ENCODE measurements around the gene EXOC3L4. TPM values are rescaled to one million over a fixed set of nuclear protein-coding genes. Genes with fewer than 3 reads are reported as not detected.

The EXOC3L4 gene
- total RNA-seq, 2 experiments from 2014 or later = not detected

DNA sequence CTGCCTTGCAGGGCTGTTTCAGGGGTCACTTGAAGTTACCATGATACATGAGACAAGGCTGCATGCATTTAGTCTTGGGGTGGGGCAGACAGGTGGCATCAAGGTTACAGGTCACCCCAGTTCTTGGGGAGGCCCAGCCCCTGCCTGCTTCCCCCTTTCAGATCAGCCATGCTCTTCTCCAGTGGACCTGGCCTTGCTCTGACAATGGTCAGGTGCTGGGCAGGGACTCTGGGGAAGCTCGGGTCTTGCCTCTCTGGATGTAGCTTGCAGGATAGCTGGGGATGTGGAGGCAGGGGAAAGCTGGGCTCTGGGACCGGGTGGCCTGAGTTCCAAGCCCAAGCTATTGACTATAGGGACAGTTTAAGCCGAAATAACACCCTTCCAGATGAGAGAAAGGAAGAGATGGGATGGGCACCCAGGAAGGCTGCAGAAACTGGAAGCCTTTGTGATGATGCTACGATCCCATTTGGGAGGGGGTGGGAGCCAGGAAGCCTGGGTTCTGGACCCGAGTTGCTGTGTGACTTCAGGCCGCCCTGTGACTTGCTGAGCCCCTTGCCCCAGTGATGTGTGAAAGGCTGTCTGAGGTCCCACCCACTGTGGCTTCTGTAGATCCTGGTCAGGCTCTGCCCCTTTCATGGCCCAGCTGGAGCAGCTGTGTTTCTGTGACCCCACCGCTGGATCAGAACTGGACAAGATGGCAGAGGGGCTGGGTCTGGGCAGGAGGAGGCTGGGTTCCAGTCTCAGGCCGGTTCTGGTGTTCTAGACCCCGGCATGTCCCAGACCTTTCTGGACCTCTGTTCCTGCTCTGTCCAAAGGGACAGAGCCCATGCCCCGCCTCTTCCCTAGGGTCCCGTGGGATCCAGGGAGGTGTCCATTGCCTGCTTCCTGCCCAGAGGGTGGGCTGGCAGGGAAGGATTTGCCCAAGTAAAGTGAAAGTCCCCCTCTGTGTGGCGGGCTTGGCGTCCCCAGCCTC is 30.9 kb downstream of the EXOC3L4 start:
- Histone ChIP-seq H3K27ac (ENCODE audit: low read depth, low read length, poor library complexity, severe bottlenecking) (no peak overlapping the region), H3K4me3 (ENCODE audit: low read depth, low read length, poor library complexity, severe bottlenecking) (no peak overlapping the region), H4K20me1 (ENCODE audit: insufficient read depth, low read length) (no peaks in the 10 kb centered on the region), H3K36me3 (ENCODE audit: insufficient read depth, low read length) (no peaks in the 10 kb centered on the region), H3K79me2 (ENCODE audit: insufficient read depth, low read depth, low read length) (no peaks in the 10 kb centered on the region), H3K4me2 (ENCODE audit: low read length) (no peak overlapping the region), H3K9me2 (ENCODE audit: insufficient read depth, low read length) (no peaks in the 10 kb centered on the region), H3K9me3 (ENCODE audit: low read length) (no peaks in the 10 kb centered on the region), H3K4me1 (ENCODE audit: insufficient read depth, low read length, poor library complexity, severe bottlenecking) (peaks cover 7% of the 10 kb centered on the region), H2AFZ (ENCODE audit: low read length) (no peak overlapping the region)
- ChIA-PET POLR2A (no interaction called here), CTCF (ENCODE audit: unreplicated experiment) (no interaction called here)
- no peak for TF ChIP-seq EZH2phosphoT487 (IDR thresholded peaks at IDR 0.05; ENCODE audit: borderline replicate concordance, low read depth, low read length)
- no peak for TF ChIP-seq CTCF (conservative IDR thresholded peaks at IDR 0.05; ENCODE audit: low read length)
- intact Hi-C loops (cut with micrococcal nuclease; ENCODE audit: unreplicated experiment) = no loop called here
- DNase-seq (ENCODE audit: low spot score) = no peak
- no TSS peak for BruUV-seq (replicated peaks)

DNA sequence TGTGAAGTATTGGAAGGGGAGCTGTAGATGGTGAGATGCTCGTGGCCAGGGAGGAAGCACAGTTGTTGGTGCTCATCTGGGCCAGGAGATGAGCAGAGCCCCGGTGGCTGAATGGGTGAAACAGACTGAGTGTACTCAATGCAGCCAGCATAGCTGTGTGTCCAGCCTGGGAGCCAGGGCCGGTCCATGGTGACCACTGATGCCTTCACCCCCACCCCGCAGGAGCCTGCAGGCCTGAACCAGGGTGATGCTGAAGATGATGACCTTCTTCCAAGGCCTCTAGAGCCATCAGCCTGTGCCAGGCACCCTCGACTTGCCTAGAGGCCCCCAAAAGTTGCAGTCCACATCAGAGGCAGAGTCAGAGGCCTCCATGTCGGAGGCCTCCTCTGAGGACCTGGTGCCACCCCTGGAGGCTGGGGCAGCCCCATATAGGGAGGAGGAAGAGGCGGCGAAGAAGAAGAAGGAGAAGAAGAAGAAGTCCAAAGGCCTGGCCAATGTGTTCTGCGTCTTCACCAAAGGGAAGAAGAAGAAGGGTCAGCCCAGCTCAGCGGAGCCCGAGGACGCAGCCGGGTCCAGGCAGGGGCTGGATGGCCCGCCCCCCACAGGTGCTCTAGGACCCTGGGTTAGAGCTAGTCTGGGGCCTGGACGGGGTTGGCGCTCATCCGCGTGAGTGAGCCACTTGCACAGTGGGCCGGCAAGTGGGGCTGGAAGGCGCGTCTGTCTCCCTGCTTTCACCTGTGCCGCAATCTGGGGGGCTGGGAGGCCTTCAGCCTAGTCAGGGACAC is 31.8 kb downstream of the EXOC3L4 start:
- DNase-seq (ENCODE audit: low spot score) = no peak
- H2AFZ ChIP-seq (ENCODE audit: low read length) = no peak overlapping the region
- ChIA-PET CTCF (ENCODE audit: unreplicated experiment) (no interaction called here), POLR2A (no interaction called here)
- TF ChIP-seq CTCF (conservative IDR thresholded peaks at IDR 0.05; ENCODE audit: low read length) (no peak), EZH2phosphoT487 (IDR thresholded peaks at IDR 0.05; ENCODE audit: borderline replicate concordance, low read depth, low read length) (no peak)
- intact Hi-C loops (cut with micrococcal nuclease; ENCODE audit: unreplicated experiment) = no loop called here
- H3K9me3 ChIP-seq (ENCODE audit: low read length) = no peaks in the 10 kb centered on the region
- BruUV-seq (replicated peaks) = no TSS peak
- H3K79me2 ChIP-seq (ENCODE audit: insufficient read depth, low read depth, low read length) = no peaks in the 10 kb centered on the region
- no peaks in the 10 kb centered on the region for H3K36me3 ChIP-seq (ENCODE audit: insufficient read depth, low read length)
- no peaks in the 10 kb centered on the region for H4K20me1 ChIP-seq (ENCODE audit: insufficient read depth, low read length)
- H3K4me2 ChIP-seq (ENCODE audit: low read length) = no peak overlapping the region
- no peaks in the 10 kb centered on the region for H3K9me2 ChIP-seq (ENCODE audit: insufficient read depth, low read length)
- H3K4me1 ChIP-seq (ENCODE audit: insufficient read depth, low read length, poor library complexity, severe bottlenecking) = no peaks in the 10 kb centered on the region
- no peak overlapping the region for H3K4me3 ChIP-seq (ENCODE audit: low read depth, low read length, poor library complexity, severe bottlenecking)
- no peak overlapping the region for H3K27ac ChIP-seq (ENCODE audit: low read depth, low read length, poor library complexity, severe bottlenecking)

Data from OCI-LY7 (cell line).